Measurements from ENCODE around the gene ADAM11.
"Not testable (repeated sequence)": the region's sequence is repeated elsewhere in the genome, so short reads cannot be mapped to it uniquely, and the experiment has no call there.

Gene ADAM11

DNA sequence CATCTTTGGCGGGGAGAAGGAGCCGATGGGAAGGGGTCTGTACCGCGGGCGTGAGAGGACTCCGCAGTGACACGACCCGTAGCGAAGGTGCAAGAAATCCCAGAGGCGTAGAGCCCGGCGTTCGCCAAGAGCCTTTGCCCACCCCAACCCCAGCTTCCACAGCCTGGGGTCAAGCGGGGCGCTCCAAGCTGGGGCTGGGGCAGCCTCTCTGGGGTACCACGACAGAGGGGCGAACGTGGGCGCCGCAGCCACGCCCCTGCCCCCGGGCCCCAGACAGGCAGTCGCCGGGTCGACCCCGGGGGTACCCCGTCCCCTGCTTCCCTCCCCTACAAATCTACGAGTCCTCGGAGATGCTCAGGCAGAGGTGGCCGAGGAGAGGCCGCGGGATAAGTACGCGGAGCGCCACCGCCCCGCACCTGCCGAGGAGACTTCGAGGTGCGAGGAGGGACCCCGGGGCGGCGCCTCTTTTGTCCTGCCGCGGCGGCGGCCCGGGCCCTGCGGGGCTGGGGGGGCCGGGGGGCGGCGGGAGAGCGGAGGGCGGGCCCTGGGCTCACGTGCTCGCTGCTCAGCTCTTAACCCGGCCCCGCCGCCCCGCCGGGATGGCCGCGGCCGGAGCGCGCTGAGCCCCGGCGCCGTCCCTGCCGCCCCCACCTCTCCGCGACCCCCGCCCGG lies at the start of gene ADAM11:
Gene ADAM11 (plus strand): TSS at position 575 of the 672 bp plus-strand sequence. CDS start 212 bp downstream, outside the sequence.
- DNase-seq = no peak

- no peak for DNase-seq
Measured at GRCh38 chr17:44719444-44719843, 39.3 kb upstream of the ADAM11 start.

GRCh38 chr17:44722254-44722653 lies 36.5 kb upstream of the ADAM11 start:
- DNase-seq = no peak

DNA sequence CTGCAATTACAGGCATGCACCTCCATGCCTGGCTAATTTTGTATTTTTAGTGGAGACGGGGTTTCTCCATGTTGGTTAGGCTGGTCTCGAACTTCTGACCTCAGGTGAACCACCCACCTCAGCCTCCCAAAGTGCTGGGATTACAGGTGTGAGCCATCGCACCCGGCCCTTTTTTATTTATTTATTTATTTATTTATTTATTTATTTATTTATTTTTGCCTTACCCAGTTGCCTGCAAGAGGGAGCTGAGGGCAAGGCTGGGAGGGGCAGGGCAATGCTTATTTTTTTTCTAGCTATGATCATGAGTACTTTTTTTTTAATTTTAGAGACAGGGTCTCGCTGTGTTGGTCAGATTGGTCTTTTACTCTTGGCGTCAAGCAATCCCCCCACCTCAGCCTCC lies 32.7 kb upstream of the ADAM11 start:
- DNase-seq = not testable (repeated sequence)

- DNase-seq = no peak
Measured at GRCh38 chr17:44733753-44734152, 25.0 kb upstream of the ADAM11 start.

DNA sequence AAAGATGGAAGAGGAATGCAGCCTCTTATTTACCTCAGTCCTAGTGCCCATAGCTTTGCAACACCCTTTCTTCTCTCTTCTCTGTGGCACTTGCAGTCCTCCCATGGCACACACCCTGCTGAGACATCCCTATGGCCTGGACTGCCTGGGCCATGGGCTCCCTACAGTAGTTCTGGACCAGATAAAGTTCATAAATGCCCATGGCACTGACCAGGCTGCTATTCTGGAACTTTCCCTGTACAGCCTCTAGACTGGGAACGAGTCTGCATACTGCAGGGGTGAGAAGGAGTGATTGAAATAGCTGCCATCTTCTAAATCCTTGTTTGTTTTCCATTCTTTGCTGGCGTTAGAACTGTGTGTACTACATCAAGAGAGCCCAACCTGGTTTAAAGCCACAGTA lies 24.5 kb upstream of the ADAM11 start:
- no peak for DNase-seq

- DNase-seq = no peak
Measured at GRCh38 chr17:44736551-44737240, 22.1 kb upstream of the ADAM11 start.

- no peak for DNase-seq
Measured at GRCh38 chr17:44738214-44738906, 20.4 kb upstream of the ADAM11 start.

DNA sequence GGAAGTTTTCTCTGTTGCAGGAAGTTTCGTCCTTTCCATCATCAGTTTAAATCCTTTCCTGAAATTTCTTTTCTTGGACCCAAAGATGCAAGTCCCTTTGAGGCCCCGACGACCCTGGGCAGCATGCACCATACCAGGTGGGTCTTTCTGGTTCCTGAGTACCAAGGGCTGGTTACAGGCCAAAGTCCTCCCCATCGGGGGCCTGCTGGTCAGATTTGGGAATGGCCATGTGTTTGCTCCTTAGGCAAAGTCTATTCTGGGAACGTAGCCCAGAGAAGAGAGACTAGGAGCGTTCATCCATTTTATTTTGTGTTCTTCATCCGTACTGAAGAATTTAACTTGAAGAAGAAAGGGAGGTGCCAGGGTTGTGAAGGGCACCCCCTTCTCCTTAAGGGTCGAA lies 17.5 kb upstream of the ADAM11 start:
- DNase-seq = no peak

- DNase-seq = no peak
Measured at GRCh38 chr17:44745301-44745700, 13.5 kb upstream of the ADAM11 start.

GRCh38 chr17:44745738-44746137 lies 13.1 kb upstream of the ADAM11 start:
- DNase-seq = not testable (repeated sequence)

DNA sequence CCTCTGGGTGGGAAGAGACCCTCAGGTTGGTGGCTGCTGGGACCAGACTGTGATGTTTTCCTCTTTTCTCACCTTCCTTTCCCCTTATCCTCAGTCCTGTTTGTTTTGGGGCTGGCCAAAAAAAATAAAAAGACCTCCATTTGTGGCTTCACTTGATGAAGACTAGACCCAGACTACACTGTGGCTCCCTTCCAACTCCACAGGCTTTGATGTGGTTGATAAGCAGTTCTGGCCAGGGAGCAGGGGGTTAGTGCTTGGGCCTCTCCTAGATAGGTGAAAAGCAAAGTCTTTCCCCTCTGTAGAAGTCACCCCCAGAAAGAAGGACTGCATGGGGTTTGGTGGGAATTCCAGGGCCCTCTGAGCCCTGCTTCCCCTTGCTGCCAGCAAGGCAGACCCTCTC lies 11.2 kb upstream of the ADAM11 start:
- DNase-seq = no peak

GRCh38 chr17:44749076-44749979 lies 9.5 kb upstream of the ADAM11 start:
- no peak for DNase-seq

- no peak for DNase-seq
Measured at GRCh38 chr17:44749980-44750318, 8.8 kb upstream of the ADAM11 start.

- no peak for DNase-seq
Measured at GRCh38 chr17:44751331-44751730, 7.5 kb upstream of the ADAM11 start.

DNA sequence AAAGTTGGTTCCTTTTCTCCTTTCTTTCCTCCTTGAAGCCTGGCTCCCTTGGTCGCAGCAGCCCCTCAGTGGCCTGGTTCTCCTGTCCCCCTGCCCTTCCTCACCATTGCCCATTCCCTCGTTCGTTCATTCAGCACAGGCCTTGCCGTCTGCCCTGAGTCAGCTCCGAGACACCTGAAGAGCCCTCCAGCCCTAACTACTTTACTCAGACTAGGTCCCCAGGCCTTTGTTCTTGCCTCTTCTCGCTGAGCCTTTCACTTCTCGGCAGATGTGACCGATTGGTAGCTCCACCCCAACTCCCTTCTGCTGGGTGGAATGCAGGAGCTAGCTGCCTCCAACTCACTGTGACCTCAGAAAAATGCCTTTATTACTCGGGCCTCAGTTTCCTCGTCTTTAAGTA lies 7.0 kb upstream of the ADAM11 start:
- no peak for DNase-seq

DNA sequence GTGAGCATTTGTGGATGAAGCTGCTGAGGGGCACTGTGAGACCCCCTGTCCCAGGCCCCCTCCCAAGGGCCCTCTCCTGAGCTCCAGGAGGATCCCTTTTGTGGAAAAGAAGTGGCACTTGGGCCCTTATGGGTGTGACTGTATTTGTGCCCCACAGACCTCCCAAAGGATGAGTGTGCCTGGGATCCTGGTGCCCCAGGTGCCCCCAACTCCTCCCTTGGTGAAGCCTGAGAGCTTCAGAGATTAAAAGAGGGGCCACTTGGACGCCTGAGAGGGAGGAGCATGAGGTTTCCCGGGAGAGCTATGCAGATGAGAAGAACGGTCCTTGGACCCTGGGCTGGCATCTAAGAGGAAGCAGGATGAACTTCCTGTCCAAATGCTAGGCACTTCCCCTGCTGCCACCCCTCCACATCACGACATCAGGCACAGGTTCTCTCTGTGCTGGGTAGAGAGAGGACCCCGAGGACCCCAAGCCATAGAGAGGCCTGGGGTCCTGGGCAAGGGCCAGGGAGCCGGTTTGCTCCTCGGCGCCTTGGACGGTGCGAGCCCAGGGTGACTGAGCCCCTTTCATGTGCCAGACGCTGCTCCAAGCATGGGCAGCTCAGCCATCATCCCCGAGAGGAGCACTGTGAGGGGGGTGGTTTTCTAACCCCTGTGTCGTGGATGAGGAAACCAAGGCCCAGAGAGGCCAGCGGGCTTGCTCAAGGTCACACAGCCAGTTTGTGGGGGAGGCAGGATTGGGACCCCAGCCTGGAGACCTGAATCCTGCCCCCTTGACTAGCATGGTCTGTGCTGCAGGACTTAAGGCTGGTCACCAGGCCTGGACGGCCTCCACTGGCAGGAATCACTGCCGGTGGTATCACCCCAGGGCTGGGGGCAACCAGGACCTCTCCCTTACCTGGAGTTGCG lies 5.6 kb upstream of the ADAM11 start:
- no peak for DNase-seq

GRCh38 chr17:44754276-44754675 lies 4.5 kb upstream of the ADAM11 start:
- no peak for DNase-seq

GRCh38 chr17:44755180-44755579 lies 3.6 kb upstream of the ADAM11 start:
- DNase-seq = not testable (repeated sequence)

DNA sequence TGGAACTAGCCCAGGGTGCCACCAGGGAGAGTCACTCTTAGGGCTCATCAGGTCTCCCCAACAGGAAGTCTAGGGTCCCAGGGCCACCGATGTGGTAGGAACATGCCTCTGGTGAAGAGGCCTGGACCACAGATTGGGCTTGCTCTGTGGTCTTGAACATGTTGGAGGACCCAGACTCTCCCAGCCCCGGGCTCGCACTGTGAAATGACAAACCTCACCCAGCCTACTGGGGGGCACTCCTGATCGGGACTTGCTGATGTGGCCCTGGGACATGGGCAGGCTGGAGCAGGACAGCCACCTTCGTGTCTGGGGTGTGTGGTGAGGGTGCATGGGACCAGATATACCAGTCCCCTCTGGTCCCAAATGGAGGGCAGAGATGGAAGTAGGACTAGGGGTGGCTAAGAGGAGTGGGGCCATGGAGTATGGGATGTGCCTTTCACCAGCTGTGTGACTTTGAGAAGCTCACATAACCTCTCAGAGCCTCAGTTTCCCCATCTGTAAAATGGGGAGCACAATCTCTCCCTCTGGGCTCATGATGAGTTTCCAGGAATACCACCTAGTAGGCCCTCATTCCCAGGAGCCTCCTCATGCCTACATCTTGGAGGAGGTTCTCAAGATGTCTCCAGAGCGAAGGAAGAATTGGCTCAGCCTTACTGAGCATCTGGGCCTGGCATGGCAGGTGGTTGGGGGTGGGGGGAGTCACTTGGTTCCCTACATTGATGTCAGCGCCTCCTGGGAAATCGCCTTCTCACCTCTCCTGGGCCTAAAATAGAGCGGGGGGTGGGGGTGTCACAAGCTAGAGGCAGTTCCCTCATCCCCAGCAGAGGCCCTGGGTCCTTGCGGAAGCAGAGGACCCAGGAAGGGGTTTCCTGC lies 1.5 kb upstream of the ADAM11 start:
- no peak for DNase-seq

DNA sequence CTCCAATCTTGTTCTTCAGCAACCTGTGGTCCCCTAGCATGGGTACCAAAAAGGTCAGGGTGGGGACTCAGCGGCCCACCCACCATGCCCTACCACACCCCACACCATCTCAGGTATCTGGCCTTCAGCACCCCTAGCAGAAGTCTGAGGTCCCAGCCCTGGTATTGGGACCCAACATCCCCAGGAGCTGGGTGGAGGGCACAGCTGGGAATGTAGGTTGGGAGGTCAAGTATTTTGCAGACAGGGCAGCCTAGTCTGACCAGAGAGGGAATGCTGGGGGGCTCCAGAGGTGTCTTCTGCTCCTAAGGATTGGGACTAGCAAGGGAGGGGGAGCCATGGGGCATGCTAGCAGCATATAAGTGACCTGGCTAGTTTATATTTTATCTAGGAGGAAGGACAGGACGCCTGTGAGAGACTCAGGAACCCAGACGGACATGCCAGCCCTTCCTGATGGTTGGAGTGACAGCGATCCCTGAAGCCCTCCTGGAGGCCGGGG lies 822 bp upstream of the ADAM11 start:
- DNase-seq = no peak
